DMS114 treated with DMSO at 0.1 percent for 48 hours (cell line): ENCODE results near the gene E2F1.
"Not testable (repeated sequence)": the region's sequence is repeated elsewhere in the genome, so short reads cannot be mapped to it uniquely, and the experiment has no call there.

Source experiments
- DNase-seq: peaks from one replicate; lab custom pipeline; 2025; ENCODE audit not compliant: unreplicated experiment; lab: John Stamatoyannopoulos, UW

E2F1 gene

GRCh38 chr20:33710681-33711445 lies 24.7 kb upstream of the E2F1 start:
- no peak for DNase-seq

- DNase-seq, result no peak
Measured at GRCh38 chr20:33709905-33710541, 23.8 kb upstream of the E2F1 start.

- no peak for DNase-seq
Measured at GRCh38 chr20:33709398-33709797, 23.2 kb upstream of the E2F1 start.

GRCh38 chr20:33707668-33708067 lies 21.5 kb upstream of the E2F1 start:
- no peak for DNase-seq

- no peak for DNase-seq
Measured at GRCh38 chr20:33704197-33704924, 18.2 kb upstream of the E2F1 start.

- DNase-seq, result no peak
Measured at GRCh38 chr20:33703498-33704137, 17.4 kb upstream of the E2F1 start.

- no peak for DNase-seq
Measured at GRCh38 chr20:33702861-33703260, 16.7 kb upstream of the E2F1 start.

- no peak for DNase-seq
Measured at GRCh38 chr20:33701629-33702450, 15.7 kb upstream of the E2F1 start.

GRCh38 chr20:33700696-33701441 lies 14.7 kb upstream of the E2F1 start:
- not testable (repeated sequence) for DNase-seq

GRCh38 chr20:33698966-33699365 lies 12.8 kb upstream of the E2F1 start:
- not testable (repeated sequence) for DNase-seq

GRCh38 chr20:33697129-33697528 lies 10.9 kb upstream of the E2F1 start:
- DNase-seq, result no peak

- no peak for DNase-seq
Measured at GRCh38 chr20:33696448-33696847, 10.3 kb upstream of the E2F1 start.

GRCh38 chr20:33694639-33695012 lies 8.4 kb upstream of the E2F1 start:
- DNase-seq, result no peak

GRCh38 chr20:33693741-33694638 lies 7.8 kb upstream of the E2F1 start:
- DNase-seq, result no peak

GRCh38 chr20:33693289-33693688 lies 7.1 kb upstream of the E2F1 start:
- no peak for DNase-seq

- no peak for DNase-seq
Measured at GRCh38 chr20:33689973-33690372, 3.8 kb upstream of the E2F1 start.

- no peak for DNase-seq
Measured at GRCh38 chr20:33689493-33689892, 3.3 kb upstream of the E2F1 start.

GRCh38 chr20:33688938-33689424 lies 2.8 kb upstream of the E2F1 start:
- no peak for DNase-seq
